ENCODE results near the gene IRS2.

DNA sequence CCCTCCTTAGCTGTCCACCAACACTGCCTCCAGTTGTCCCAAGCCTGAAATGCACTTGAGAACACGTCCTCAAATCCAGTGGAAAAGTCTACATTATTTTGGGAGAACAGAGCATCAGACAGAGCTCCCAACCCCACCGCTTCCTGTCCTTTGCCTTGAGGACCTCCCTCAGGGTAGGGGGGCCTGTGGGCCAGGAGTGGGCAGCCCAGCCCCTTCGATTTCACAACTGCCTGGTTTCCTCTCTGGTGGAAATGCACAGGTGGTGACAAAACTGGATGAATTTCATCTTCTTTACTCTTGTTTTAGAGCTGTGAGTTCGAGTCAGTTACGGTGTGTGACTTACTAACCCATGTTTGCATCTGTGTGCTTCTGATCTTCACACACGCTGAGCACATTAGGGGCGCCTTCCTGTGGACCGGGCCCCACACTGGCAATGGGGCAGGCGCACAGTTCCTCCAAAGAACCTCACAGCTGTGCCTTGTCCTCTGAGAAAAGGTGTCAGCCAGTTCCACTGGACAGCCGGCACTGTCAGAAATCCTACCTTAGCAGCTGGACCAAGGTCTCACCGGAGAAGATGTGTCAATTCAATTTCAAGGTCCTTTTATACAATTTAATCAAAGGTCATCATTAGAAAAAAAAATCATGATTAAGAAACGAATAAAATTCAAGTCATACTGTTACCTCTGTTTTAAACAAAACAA, 80.2 kb downstream of the IRS2 start:
- TF ChIP-seq, protein P1, sequence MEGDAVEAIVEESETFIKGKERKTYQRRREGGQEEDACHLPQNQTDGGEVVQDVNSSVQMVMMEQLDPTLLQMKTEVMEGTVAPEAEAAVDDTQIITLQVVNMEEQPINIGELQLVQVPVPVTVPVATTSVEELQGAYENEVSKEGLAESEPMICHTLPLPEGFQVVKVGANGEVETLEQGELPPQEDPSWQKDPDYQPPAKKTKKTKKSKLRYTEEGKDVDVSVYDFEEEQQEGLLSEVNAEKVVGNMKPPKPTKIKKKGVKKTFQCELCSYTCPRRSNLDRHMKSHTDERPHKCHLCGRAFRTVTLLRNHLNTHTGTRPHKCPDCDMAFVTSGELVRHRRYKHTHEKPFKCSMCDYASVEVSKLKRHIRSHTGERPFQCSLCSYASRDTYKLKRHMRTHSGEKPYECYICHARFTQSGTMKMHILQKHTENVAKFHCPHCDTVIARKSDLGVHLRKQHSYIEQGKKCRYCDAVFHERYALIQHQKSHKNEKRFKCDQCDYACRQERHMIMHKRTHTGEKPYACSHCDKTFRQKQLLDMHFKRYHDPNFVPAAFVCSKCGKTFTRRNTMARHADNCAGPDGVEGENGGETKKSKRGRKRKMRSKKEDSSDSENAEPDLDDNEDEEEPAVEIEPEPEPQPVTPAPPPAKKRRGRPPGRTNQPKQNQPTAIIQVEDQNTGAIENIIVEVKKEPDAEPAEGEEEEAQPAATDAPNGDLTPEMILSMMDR (conservative IDR thresholded peaks at IDR 0.05; ENCODE audit: low read length) = no peak
- TF ChIP-seq EZH2phosphoT487 (IDR thresholded peaks at IDR 0.05; ENCODE audit: borderline replicate concordance, low read depth, low read length) = no peak

Measured in OCI-LY7 (cell line).